GM18861 (cell line): ENCODE measurements around the gene MARCOL.
"Not testable (repeated sequence)": the region's sequence is repeated elsewhere in the genome, so short reads cannot be mapped to it uniquely, and the experiment has no call there.

Source experiments
- ATAC-seq: cut with Tn5 transposase; IDR thresholded peaks from one replicate; pipeline ENCODE4 v1.9.1; 2021; ENCODE audit not compliant: unreplicated experiment

Gene MARCOL

DNA sequence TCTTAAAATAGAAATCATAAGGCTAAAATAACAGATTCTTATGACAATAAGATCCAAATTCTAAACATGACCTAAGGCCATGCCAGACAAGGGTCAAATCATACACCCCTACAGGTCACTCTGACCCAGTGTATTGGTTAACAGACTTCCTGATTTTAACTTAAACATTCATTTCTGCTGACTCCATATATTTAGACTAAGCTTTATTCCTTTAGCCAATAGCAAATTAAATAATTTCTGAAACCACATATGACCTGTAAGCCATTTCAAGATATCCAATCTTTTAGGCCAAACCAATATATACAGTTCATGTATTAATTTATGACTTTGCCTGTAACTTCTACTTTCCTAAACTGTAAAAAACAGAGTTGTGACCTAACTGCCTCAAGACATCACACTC is 22.9 kb downstream of the MARCOL start:
- ATAC-seq, result no peak

DNA sequence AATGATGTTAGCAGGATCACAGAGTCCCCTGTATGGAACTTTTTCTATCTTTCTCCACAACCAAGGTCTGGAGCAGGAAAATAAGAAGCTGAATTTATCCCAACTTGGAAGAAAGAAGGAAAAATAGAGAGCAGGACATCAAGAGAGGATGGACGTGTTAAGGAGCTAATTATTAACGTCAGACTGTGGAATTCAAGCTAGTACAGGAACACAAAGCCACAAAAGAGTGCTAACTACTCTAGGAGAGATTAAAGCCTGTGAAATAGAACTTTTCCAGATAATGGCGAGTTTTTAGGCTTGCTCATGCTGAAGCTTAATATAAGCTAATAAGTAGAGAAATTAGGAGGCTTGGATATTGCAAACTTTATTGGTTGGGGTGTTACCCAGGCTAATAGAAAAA is 29.6 kb downstream of the MARCOL start:
- ATAC-seq, result no peak

DNA sequence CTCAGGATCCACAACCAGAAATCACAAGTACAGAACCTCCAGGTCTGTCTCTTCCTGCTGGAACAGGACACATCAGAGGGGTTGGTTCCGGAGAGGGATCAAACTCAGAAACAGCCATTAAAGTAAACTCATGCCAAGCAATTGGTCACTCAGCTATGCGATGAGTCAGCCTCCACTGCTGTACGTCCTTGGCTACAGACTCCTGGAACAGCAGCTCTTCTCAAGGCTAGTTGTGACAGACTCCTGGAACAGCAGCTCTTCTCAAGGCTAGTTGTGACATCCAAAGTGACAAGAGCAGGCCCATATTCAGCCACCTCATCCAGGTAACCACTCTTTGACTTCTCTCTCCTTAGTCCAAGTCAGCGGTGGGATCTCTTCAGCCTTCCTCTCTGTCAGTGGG is 30.2 kb downstream of the MARCOL start, which contains the start of gene SPINK13:
Gene SPINK13 (plus strand): TSS at position 229 of the 400 bp plus-strand sequence. CDS start 1,279 bp downstream, outside the sequence.
- ATAC-seq, result no peak

DNA sequence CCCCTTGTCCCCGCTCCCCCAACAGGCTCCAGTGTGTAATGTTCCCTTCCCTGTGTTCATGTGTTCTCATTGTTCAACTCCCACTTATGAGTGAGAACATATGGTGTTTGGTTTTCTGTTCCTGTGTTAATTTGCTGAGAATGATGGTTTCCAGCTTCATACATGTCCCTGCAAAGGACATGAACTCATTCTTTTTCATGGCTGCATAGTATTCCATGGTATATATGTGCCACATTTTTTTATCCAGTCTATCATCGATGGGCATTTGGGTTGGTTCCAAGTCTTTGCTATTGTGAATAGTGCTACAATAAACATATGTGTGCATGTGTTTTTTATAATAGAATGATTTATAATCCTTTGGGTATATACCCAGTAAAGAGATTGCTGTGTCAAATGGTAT is 36.8 kb downstream of the MARCOL start:
- not testable (repeated sequence) for ATAC-seq

DNA sequence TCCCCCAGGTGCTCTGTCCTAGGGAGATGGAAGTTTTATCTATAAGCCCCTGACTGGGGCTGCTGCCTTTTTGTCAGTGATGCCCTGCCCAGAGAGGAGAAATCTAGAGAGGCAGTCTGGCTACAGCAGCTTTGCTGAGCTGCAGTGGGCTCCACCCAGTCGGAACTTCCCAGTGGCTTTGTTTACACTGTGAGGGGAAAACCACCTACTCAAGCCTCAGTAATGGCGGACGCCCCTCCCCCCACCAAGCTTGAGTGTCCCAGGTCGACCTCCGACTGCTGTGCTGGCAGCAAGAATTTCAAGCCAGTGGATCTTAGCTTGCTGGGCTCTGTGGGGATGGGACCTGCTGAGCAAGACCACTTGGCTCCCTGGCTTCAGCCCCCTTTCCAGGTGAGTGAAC is 42.6 kb downstream of the MARCOL start:
- not testable (repeated sequence) for ATAC-seq

DNA sequence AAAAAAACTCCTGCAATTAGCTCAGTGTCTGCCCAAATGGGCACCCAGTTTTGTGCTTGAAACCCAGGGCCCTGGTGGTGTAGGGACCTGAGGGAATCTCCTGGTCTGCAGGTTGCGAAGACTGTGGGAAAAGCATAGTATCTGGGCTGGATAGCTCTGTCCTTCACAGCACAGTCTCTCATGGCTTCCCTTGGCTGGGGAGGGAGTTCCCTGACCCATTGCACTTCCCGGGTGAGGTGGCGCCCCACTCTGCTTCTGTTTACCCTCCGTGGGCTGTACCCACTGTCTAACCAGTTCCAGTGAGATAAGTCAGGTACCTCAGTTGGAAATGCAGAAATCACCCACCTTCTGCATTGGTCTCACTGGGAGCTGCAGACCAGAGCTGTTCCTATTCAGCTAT is 43.0 kb downstream of the MARCOL start:
- not testable (repeated sequence) for ATAC-seq

DNA sequence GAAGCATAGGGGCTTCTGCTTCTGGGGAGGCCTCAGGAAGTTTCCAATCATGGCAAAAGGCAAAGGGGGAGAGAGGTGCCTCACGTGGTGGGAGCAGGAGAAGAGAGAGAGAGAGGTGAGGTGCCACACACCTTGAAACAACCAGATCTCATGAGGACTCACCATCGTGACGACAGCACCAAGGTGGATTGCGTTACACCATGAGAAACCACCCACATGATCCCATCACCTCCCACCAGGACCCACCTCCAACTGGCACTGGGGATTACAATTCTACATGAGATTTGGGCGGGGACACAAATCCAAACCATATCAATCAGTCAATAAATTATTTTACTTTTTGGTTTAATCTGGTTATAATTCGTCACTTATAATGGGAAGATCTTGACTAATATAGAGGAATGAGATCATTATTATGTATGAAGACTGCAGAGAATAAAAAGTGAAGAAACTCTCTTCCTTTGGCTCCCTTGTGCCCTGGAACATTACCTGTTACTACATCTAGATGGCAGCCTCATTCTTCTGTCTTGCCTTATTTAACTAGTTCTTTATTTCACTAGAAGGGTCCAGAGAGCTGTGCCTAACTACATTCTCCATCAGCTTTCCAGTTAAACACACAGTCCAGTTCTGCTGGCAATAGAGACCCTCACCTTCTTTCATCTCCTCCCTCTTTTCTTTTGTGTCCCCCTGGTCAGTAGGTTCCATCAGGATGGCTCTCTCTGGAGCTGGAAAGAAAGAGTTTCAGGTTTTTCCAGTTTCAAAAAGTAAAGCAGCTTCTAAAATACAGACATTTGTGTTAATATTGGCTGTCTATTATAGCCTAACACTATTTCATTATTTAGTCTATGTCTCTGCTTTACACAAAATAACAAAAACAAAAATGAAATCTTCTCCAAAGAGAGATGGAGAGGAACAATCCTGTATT is 52.2 kb downstream of the MARCOL start:
- no peak for ATAC-seq
